GM21619 (cell line): ENCODE data around the gene CPSF6.
"Not testable (repeated sequence)": the region's sequence is repeated elsewhere in the genome, so short reads cannot be mapped to it uniquely, and the experiment has no call there.

ENCODE experiments used
- ATAC-seq: cut with Tn5 transposase; IDR thresholded peaks from one replicate; pipeline ENCODE4 v1.9.1; 2021; ENCODE audit not compliant: unreplicated experiment

CPSF6 gene

GRCh38 chr12:69317233-69317632 lies 77.9 kb downstream of the CPSF6 start:
- not testable (repeated sequence) for ATAC-seq

- ATAC-seq: no peak
These were observed 78.9 kb downstream of the CPSF6 start for GRCh38 chr12:69318225-69318624.

- ATAC-seq: no peak
These were observed 82.0 kb downstream of the CPSF6 start for GRCh38 chr12:69321351-69321750.
